ENCODE measurements around the gene UCP2.
A peak's percentile ranks its signal among the peaks of the same experiment; 100 is the strongest.

The UCP2 gene

GRCh38 chr11:73982595-73982989, at the start of gene UCP2:
Gene UCP2 (minus strand): TSS chr11:73982843. CDS start chr11:73978378, 4,465 bp downstream.
- DNase-seq: peak; percentile 90

- DNase-seq: no peak
These were observed 48.4 kb upstream of the UCP2 start for GRCh38 chr11:74030723-74031676.

- DNase-seq: no peak
These were observed 43.0 kb upstream of the UCP2 start for GRCh38 chr11:74025467-74026166.

GRCh38 chr11:74024261-74025029, 41.8 kb upstream of the UCP2 start:
- DNase-seq: no peak

GRCh38 chr11:74023276-74023675, 40.6 kb upstream of the UCP2 start:
- DNase-seq: no peak

GRCh38 chr11:74022546-74022945, 39.9 kb upstream of the UCP2 start:
- DNase-seq: no peak

GRCh38 chr11:74021998-74022397, 39.4 kb upstream of the UCP2 start:
- no peak for DNase-seq

GRCh38 chr11:74020539-74020938, 37.9 kb upstream of the UCP2 start:
- DNase-seq: no peak

GRCh38 chr11:74019860-74020259, 37.2 kb upstream of the UCP2 start:
- DNase-seq: no peak

GRCh38 chr11:74019104-74019738, 36.6 kb upstream of the UCP2 start:
- DNase-seq: no peak

- DNase-seq: no peak
These were observed 35.8 kb upstream of the UCP2 start for GRCh38 chr11:74018331-74019005.

- DNase-seq: no peak
These were observed 35.0 kb upstream of the UCP2 start for GRCh38 chr11:74017631-74018030.

GRCh38 chr11:74015919-74016684, 33.5 kb upstream of the UCP2 start:
- DNase-seq: no peak

GRCh38 chr11:74014880-74015279, 32.2 kb upstream of the UCP2 start:
- no peak for DNase-seq

GRCh38 chr11:74013141-74013540, 30.5 kb upstream of the UCP2 start:
- DNase-seq: no peak

GRCh38 chr11:74012074-74012809, 29.6 kb upstream of the UCP2 start:
- DNase-seq: no peak

- no peak for DNase-seq
These were observed 28.9 kb upstream of the UCP2 start for GRCh38 chr11:74011360-74012073.

- DNase-seq: no peak
These were observed 28.0 kb upstream of the UCP2 start for GRCh38 chr11:74010306-74011300.
